HG03442 (cell line): ENCODE data around the gene PRRG2.

Experiments used
- ATAC-seq: cut with Tn5 transposase; IDR thresholded peaks from one replicate; pipeline ENCODE4 v1.9.1; 2021; ENCODE audit warnings: mild to moderate bottlenecking, moderate library complexity; ENCODE audit not compliant: unreplicated experiment

Gene PRRG2

GRCh38 chr19:49581007-49581508, at the start of gene PRRG2:
PRRG2 (plus strand) TSS chr19:49581316; CDS start chr19:49583220, 1,904 bp downstream.
- no peak for ATAC-seq

GRCh38 chr19:49533551-49534488, 47.3 kb upstream of the PRRG2 start:
- ATAC-seq = peak; percentile 61

GRCh38 chr19:49534632-49535385, 46.3 kb upstream of the PRRG2 start:
- no peak for ATAC-seq

DNA sequence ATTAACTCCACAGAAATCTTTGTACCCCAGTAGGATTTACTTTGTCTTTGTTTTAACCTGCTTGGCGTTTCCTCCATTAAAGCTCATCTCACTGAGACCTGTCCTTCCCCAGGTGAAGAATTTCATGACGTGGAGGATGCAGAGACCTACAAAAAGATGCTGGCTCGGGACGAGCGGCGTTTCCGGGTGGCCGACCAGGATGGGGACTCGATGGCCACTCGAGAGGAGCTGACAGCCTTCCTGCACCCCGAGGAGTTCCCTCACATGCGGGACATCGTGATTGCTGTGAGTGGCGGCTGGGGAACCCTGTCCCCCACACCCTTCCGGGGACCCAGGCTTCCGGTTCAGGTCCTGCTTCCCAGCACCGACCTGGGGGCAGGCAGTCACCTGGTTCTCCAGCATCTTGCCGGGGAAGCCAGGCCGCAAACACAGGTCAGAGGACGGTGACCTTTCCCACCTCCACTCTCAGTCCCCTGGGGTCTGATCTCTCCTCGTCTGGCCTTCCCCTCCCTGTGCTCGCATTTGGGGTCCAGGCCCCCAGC, 44.1 kb upstream of the PRRG2 start:
- no peak for ATAC-seq

- ATAC-seq = no peak
These were observed 42.5 kb upstream of the PRRG2 start for GRCh38 chr19:49538643-49539042.

DNA sequence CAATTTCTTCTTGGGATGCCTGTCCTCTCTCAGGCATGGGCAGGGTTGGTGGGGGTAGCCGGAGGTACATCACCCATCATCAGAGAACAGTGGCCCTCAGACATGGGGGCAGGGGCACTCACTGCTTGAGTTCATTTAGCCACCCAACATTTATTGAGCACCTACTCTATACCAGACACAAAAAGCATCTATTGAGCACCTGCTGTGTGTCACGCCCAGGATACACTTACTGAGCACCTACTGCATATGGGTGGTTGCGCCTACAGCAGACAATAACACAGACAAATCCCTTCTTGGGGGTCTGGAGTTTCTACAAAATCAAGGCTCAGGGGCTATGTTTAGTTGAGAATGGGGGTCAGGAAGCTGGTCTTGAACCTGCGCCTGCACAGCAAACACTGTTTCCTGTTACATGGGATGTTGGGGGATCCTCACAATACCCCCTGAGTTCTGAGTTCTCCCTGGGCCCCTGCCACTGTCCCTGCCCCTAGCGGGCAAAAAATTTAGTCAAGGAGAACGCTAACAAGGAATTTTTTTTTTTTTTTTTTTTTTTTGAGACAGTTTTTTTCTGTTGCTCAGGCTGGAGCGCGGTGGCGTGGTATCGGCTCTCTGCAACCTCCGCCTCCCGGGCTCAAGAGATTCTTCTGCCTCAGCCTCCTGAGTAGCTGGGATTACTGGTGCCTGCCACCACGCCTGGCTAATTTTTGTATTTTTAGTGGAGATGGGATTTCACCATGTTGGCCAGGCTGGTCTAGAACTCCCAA, 41.7 kb upstream of the PRRG2 start:
- no peak for ATAC-seq

DNA sequence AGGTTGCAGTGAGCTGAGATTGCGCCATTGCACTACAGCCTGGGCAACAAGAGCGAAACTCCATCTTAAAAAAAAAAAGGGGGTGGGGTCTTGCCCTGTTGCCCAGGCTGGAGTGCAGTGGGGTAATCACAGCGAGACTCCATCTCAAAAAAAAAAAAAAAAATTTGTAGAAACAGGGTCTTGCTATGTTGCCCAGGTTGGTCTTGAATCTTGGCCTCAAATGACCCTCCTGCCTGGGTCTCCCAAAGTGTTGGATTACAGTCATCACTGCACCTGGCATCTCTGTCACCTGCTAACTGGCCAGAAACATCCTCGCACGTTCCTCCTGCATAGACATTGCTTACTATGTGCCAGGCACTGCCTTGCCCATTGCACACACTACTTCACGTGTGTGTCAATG, 39.2 kb upstream of the PRRG2 start:
- no peak for ATAC-seq

DNA sequence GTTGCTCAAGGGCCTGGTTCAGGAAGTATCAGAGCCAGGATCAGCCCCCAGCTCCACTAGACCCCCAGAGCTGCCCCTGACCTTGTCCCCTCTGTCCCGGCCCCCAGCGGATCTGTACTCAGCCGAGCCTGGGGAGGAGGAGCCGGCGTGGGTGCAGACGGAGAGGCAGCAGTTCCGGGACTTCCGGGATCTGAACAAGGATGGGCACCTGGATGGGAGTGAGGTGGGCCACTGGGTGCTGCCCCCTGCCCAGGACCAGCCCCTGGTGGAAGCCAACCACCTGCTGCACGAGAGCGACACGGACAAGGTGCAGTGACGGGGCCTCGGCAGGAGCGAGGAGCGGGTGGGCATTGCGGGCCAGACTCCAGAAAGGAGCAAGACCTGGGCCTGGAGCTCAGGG, 38.7 kb upstream of the PRRG2 start:
- ATAC-seq = no peak

DNA sequence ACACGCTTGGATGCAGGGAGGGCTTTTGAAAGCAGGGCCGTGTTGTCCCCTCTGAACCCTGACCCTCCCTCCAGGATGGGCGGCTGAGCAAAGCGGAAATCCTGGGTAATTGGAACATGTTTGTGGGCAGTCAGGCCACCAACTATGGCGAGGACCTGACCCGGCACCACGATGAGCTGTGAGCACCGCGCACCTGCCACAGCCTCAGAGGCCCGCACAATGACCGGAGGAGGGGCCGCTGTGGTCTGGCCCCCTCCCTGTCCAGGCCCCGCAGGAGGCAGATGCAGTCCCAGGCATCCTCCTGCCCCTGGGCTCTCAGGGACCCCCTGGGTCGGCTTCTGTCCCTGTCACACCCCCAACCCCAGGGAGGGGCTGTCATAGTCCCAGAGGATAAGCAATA, 38.1 kb upstream of the PRRG2 start:
- ATAC-seq = no peak

DNA sequence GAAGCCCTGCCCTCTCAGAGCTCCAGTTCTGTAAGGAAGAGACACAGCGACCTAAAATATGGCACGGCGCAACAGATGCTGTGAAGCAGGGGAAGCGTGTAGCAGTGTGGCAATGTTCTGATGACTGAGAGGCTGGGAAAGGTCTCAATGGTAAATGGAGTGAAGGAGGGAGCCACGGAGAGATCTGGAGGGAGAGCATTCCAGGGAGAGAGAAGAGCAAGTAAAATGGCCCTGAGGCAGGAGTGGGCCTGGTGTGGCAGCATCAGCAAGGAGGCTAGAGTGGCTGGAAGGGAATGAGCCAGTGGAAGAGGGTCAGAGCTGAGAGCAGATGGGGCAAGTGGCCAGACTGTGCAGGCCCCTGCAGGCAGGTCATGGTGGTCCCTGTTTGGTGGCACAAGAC, 37.0 kb upstream of the PRRG2 start:
- no peak for ATAC-seq

- no peak for ATAC-seq
These were observed 34.1 kb upstream of the PRRG2 start for GRCh38 chr19:49546825-49547565.

GRCh38 chr19:49549045-49549444, 32.1 kb upstream of the PRRG2 start:
- ATAC-seq = no peak

GRCh38 chr19:49551531-49551930, 29.6 kb upstream of the PRRG2 start:
- no peak for ATAC-seq

DNA sequence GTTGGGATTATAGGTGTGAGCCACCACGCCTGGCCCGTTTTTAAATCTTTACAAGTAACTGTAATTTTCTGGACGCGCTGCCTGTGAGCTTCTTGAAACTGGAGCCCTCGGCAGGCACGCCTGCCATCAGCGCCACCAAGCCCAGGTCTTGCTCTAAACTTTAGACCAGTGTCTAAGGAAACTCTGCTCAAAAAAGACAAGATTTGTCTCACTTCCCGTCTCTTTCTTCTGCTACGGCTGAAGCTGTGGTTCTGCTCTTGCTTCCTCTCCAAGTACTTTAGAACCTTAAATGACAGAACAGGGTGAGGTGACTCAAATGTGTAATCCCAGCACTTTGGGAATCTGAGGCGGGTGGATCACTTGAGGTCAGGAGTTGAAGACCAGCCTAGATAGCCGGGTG, 28.4 kb upstream of the PRRG2 start:
- no peak for ATAC-seq

DNA sequence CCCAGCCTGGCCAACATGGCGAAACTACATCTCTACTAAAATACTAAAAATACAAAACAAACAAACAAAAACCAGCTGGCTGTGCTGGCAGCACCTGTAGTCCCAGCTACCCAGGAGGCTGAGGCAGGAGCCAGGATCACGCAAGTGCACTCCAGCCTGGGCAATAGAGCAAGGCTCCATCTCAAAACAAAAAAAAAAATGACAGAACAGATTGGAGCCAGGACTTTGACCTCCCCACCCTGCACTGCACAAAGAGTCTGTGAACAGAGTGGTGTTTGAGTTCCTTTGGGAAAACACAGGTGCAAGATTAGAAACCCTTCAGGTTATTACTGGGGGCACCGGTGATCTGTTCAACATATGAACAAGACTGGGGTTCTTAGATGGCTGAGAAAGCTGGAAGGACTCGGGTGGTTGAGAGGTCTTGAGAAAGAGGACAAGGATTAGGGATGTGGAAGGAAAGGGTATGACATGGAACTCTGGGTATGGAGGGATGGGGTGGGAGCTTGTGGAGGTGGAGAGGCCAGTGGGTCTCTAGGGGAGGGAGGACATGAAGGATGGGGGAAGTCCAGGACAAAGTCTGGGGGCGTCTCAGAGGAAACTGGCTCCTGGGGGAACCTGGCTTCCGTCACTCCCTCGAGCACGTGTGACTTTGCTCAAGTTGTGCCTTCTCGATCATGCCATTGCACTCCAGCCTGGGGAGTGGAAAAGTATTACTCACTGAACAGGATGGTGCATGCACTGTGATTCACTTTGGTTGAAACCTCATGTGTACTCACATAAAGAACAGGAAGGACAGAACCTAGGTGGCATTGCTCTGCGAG, 27.5 kb upstream of the PRRG2 start:
- no peak for ATAC-seq

DNA sequence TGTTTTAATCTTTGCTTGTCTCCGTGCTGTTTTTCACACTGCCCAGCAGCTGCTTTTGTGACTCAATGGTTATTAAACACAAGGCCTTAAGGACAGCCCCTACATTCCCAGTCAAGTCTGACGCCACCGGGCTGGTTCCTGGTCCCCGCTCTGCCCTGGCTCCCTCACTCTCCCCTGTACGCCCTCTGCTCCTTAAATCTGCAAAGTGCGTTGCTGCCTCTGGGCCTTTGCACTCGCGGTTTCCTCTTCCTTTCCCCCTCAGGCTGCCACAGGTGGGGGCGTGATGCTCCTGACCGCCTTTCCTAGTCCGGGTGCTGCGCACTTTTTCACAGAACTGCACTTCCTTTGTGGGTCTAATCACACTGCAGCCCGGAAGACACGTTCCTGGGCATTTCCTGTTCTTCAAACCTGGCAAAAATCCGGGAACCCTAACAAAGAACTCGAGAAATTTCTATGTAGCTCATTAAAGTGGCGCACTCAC, 26.4 kb upstream of the PRRG2 start:
- ATAC-seq = no peak

DNA sequence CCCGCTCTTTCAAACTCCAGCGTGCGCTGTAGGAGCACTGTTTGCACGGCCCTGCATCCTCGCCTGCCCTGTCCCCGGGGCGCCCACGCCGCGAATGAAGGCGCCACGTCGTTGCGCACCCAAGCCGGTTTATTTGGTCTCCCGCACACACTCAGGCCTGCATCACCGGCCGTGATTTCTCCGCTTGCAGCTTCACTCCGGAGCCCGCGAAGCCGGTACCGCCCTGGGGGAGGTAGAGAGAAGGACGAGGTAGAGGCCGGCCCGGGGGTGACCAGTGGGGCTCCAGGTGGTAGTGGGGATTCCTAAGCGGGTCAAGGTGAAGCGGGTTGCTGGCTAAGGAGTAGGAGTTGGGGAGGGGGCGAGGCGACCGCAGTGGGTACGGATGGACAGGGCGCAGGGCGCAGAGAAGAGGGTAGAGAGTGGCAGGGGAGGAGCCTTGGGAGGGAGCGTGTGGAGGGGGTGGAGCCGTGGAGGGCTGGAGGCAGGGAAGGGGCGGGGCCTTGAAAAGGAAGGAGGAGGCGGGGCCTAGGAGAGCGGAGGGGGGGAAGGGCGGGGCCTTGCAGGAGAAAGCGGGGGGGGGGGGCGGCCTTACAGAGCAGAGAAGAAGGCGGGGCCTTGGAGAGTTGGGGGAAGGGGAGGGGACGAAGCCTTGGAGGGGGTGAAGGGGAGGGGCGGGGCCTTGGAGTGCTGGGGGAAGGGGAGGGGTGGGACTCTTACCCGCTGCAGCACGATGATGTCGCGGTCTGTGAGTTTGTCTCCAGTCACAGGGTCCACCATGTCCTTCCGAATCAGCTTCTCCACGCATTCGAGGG, 25.3 kb upstream of the PRRG2 start:
- no peak for ATAC-seq
